Kidney epithelial cell (primary cell): Measurements from ENCODE around the gene STRBP. TPM values are rescaled to one million over a fixed set of nuclear protein-coding genes. Genes with fewer than 3 reads are reported as not detected.

Source experiments
- DNase-seq: peaks from one replicate; pipeline ENCODE4 v3.0.0-alpha.2; 2010; ENCODE audit warnings: low read depth
- H3K27me3 ChIP-seq: 2 replicates; pipeline ENCODE4 v1.6.0; 2011; ENCODE audit warnings: low read length; ENCODE audit not compliant: control insufficient read depth, insufficient read depth
- H3K36me3 ChIP-seq: 2 replicates; pipeline ENCODE4 v1.5.1; 2011; ENCODE audit warnings: low read length; ENCODE audit not compliant: control insufficient read depth, insufficient read depth
- H3K4me3 ChIP-seq: 2 replicates; pipeline ENCODE4 v1.5.1; 2011; ENCODE audit warnings: low read depth, mild to moderate bottlenecking, control low read depth, low read length
- total RNA-seq: library from RNA; depleted of rRNA; stranded (reverse); fragments of >200 nt; gene quantifications from 2 replicates; pipeline ENCODE4 v1.2.3, GENCODE V29; 2015
- TF ChIP-seq, protein P1 (sequence below): IDR thresholded peaks from 2 replicates; pipeline ENCODE4 v1.5.1; 2011; ENCODE audit warnings: mild to moderate bottlenecking, moderate library complexity, low read length, control low read depth, inconsistent platforms; ENCODE audit not compliant: insufficient read depth, poor library complexity, severe bottlenecking

STRBP gene
- total RNA-seq, 1 donor from 2014 or later, result 27.5 TPM

DNA sequence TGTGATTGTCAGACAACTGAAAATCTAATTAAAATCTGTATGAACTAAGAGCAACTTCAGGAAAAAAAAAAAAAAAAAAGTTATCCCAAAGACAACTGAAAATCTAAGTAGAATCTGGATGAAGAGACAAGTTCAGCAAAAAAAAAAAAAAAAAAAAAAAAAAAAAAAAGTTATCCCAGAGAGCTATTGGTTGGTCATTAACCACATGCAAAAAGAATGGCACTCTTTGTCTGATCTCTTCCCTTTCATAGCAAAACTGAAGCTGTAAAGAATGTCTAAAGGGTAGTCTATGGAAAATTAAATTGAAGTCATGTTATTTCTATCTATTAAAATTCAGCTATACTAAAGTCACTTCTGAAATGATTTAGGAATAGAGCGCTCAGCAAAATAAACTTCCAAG lies 32.9 kb downstream of the STRBP start:
- H3K36me3 ChIP-seq, result no peaks in the 10 kb centered on the region

DNA sequence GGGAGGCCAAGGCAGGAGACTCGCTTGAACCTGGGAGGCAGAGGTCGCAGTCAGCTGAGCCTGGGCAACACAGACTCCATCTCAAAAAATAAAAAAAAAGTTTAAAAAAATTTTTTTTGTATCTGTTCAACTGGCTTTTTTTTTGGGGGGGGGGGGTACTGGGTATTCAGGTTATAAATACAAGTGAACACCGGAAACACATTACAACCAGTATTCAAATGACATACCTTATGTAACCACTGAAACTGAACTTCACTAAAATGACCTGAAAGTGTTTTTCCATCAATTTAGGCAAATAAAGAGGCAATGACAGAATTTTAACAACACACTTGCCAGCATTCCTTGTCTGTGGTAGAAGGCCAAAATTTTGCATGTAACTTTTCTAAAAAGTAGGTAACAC lies 33.5 kb downstream of the STRBP start:
- no peaks in the 10 kb centered on the region for H3K27me3 ChIP-seq
- TF ChIP-seq, protein P1, sequence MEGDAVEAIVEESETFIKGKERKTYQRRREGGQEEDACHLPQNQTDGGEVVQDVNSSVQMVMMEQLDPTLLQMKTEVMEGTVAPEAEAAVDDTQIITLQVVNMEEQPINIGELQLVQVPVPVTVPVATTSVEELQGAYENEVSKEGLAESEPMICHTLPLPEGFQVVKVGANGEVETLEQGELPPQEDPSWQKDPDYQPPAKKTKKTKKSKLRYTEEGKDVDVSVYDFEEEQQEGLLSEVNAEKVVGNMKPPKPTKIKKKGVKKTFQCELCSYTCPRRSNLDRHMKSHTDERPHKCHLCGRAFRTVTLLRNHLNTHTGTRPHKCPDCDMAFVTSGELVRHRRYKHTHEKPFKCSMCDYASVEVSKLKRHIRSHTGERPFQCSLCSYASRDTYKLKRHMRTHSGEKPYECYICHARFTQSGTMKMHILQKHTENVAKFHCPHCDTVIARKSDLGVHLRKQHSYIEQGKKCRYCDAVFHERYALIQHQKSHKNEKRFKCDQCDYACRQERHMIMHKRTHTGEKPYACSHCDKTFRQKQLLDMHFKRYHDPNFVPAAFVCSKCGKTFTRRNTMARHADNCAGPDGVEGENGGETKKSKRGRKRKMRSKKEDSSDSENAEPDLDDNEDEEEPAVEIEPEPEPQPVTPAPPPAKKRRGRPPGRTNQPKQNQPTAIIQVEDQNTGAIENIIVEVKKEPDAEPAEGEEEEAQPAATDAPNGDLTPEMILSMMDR, result no peak
- no peaks in the 10 kb centered on the region for H3K36me3 ChIP-seq
- no peak overlapping the region for H3K4me3 ChIP-seq
- no peak for DNase-seq

More for the DNA sequence above, 32.9 kb downstream of the STRBP start:
- Histone ChIP-seq H3K4me3 (no peak overlapping the region), H3K27me3 (no peaks in the 10 kb centered on the region)
- TF ChIP-seq, protein P1, result no peak
- no peak for DNase-seq

DNA sequence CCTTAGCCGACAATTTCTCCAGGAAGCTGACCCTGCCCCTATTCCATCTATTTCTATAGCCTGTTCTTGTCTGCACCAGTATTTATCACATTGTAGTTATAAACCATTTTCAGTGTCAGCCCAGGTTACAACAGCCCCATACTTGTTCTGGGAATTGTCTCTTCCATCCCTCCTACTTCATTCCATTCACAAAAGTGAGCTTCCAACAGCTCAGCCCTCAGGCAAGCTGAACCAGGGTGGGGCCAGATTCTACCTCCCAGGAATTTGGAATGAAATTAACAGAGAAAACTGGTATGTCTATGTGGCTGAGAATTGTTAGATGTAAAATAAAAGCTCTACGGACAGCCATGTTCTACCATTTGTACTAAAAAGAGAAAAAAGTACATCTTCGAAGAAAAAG lies 36.1 kb downstream of the STRBP start:
- Histone ChIP-seq H3K27me3 (no peaks in the 10 kb centered on the region), H3K36me3 (no peaks in the 10 kb centered on the region), H3K4me3 (no peak overlapping the region)
- TF ChIP-seq, protein P1, result no peak
- no peak for DNase-seq

DNA sequence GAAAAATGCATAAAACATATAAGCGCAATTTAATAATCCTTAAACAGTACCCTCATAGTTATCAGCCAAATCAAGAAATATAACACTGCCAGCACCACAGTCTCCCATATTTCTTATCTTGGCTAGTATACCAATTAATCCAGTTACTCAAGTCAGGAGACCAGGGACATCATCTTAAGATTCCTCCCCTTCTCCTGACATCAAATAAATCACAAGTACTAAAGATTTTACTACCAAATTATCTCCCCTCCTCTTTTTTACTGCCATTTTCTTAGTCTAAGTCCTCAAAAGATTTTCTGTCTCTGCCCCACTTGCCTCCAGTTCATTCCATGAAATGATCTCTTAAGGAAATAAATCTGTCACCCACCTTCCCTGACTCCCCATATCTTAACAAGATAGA lies 37.0 kb downstream of the STRBP start:
- no peaks in the 10 kb centered on the region for H3K27me3 ChIP-seq
- DNase-seq, result no peak
- H3K36me3 ChIP-seq, result no peaks in the 10 kb centered on the region
- no peak overlapping the region for H3K4me3 ChIP-seq
- TF ChIP-seq, protein P1, result no peak

DNA sequence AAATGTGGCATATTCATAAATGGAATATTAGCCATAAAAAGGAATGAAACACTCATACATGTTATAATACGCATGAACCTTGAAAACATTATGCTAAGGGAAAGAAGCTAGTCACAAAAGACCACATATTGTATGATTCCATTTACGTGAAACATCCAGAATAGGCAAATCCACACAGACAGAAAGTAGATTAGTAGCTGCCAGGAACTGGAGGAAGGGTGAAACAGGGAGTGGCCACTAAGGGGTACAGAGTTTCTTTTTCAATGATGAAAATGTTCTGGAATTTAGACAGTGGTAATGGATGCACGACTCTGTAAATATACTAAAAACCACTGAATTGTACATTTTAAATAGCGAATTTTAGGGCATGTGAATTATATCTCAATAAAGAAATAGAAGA lies 39.4 kb downstream of the STRBP start:
- H3K36me3 ChIP-seq, result no peaks in the 10 kb centered on the region

DNA sequence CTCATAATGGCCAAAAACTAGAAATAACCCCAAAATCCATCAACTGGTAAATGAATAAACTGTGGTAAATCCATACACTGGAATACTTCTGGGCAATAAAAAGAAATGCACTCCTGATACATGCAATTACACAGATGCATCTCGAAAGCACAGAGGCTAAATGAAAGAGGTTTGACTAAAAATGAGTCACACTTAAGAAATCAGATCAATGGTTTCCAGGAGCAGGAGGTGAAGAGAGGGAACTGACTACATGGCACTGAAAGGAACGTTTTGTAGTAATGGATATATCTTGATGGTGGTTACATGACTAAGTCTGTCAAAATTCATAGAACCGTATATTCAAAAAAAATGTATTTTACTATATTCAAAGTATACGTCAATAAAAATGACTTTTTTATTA lies 42.4 kb downstream of the STRBP start:
- no peak for DNase-seq
- Histone ChIP-seq H3K27me3 (no peaks in the 10 kb centered on the region), H3K36me3 (no peaks in the 10 kb centered on the region)

More for the DNA sequence above, 39.4 kb downstream of the STRBP start:
- Histone ChIP-seq H3K27me3 (no peaks in the 10 kb centered on the region), H3K4me3 (no peak overlapping the region)
- TF ChIP-seq, protein P1, result no peak
- DNase-seq, result no peak

More for the DNA sequence above, 42.4 kb downstream of the STRBP start:
- H3K4me3 ChIP-seq, result no peak overlapping the region
- TF ChIP-seq, protein P1, result no peak
